H1 (cell line): ENCODE data around the gene PPIH. TPM values are rescaled to one million over a fixed set of nuclear protein-coding genes. Genes with fewer than 3 reads are reported as not detected.

Experiments used
- CTCF ChIA-PET: fragments of 300-600 bp; sonication (Branson Sonifier 250); formaldehyde crosslinking; loops from one replicate; lab custom pipeline; 2021; ENCODE audit not compliant: partially characterized antibody; lab: Charles Lee
- POLR2A ChIA-PET: fragments of 300-600 bp; sonication (Branson Sonifier 250); formaldehyde crosslinking; loops from one replicate; lab custom pipeline; 2021; ENCODE audit warnings: inconsistent platforms; ENCODE audit not compliant: partially characterized antibody; lab: Charles Lee
- DNase-seq, 2 experiments: peaks; one replicate each; pipeline versions ENCODE4 v3.0.0 to v3.0.0-alpha.2; 2010 to 2022; ENCODE audit warnings: low spot score in 2 of 2, low read depth in 1 of 2, mixed read lengths in 1 of 2
- FAIRE-seq: peaks from 2 replicates; lab custom pipeline; 2011; peaks lifted over from hg19 to GRCh38; lab: Jason Lieb, UNC
- H2AFZ ChIP-seq: 2 replicates; pipeline ENCODE4 v1.8.1; 2012; ENCODE audit warnings: low read length, inconsistent platforms
- H2AK5ac ChIP-seq: 2 replicates; pipeline ENCODE4 v1.6.1; 2013; ENCODE audit warnings: low read depth, low read length
- H2BK120ac ChIP-seq: replicated peaks from 2 replicates; pipeline ENCODE3; 2013; ENCODE audit warnings: low read depth, low read length, inconsistent platforms
- H2BK12ac ChIP-seq: 2 replicates; pipeline ENCODE4 v1.6.1; 2013; ENCODE audit warnings: low read depth, low read length
- H2BK15ac ChIP-seq: 2 replicates; pipeline ENCODE4 v1.6.1; 2013; ENCODE audit warnings: low read length
- H2BK20ac ChIP-seq: 2 replicates; pipeline ENCODE4 v1.6.1; 2013; ENCODE audit warnings: low read length
- H2BK5ac ChIP-seq: 2 replicates; pipeline ENCODE4 v1.6.1; 2013; ENCODE audit warnings: low read depth, low read length
- H3K14ac ChIP-seq: 2 replicates; pipeline ENCODE4 v1.6.1; 2013; ENCODE audit warnings: inconsistent platforms; ENCODE audit not compliant: insufficient read length
- H3K18ac ChIP-seq: 2 replicates; pipeline ENCODE4 v1.6.1; 2013; ENCODE audit warnings: low read length; ENCODE audit errors: extremely low read depth
- H3K23ac ChIP-seq: 2 replicates; pipeline ENCODE4 v1.6.1; 2013; ENCODE audit warnings: inconsistent platforms; ENCODE audit not compliant: insufficient read length
- H3K23me2 ChIP-seq: 2 replicates; pipeline ENCODE4 v1.6.1; 2013; ENCODE audit warnings: low read depth, low read length
- H3K27ac ChIP-seq: 2 replicates; pipeline ENCODE4 v1.6.1; 2011; ENCODE audit warnings: low read depth, low read length, inconsistent platforms
- H3K27me3 ChIP-seq, 4 experiments: replicated peaks in 1 of 4; 1 replicate in 1 of 4; 2 replicates in 3 of 4; pipeline versions ENCODE4 v1.6.1 to v1.8.1; 2011 to 2013; ENCODE audit warnings: low read length in 3 of 4, mild to moderate bottlenecking in 3 of 4, inconsistent platforms in 2 of 4, mixed read lengths in 2 of 4, moderate library complexity in 1 of 4; ENCODE audit not compliant: control insufficient read depth in 3 of 4, insufficient read depth in 3 of 4; ENCODE audit errors: extremely low read depth in 1 of 4
- H3K36me3 ChIP-seq, 4 experiments: 2 replicates each; pipeline versions ENCODE4 v1.6.1 to v1.8.1; 2011 to 2013; ENCODE audit warnings: mild to moderate bottlenecking in 4 of 4, low read length in 3 of 4, moderate library complexity in 2 of 4, control low read depth in 1 of 4, inconsistent platforms in 1 of 4; ENCODE audit not compliant: insufficient read depth in 4 of 4, control insufficient read depth in 2 of 4
- H3K4ac ChIP-seq: replicated peaks from 2 replicates; pipeline ENCODE3; 2013; ENCODE audit warnings: low read length, low read depth, mixed read lengths, inconsistent platforms; ENCODE audit not compliant: insufficient read length
- H3K4me1 ChIP-seq, 4 experiments: replicated peaks in 1 of 4; 1 replicate in 1 of 4; 2 replicates in 3 of 4; pipeline versions ENCODE4 v1.6.1 to v1.8.1; 2011 to 2013; ENCODE audit warnings: low read length in 3 of 4, inconsistent platforms in 2 of 4, mixed read lengths in 1 of 4; ENCODE audit not compliant: insufficient read depth in 4 of 4, control insufficient read depth in 3 of 4
- H3K4me2 ChIP-seq, 2 experiments: 2 replicates each; pipeline versions ENCODE4 v1.6.1 to v1.8.1; 2011 to 2013; ENCODE audit warnings: low read depth in 2 of 2, low read length in 2 of 2, control low read depth in 1 of 2, inconsistent platforms in 1 of 2, mild to moderate bottlenecking in 1 of 2; ENCODE audit not compliant: insufficient read depth in 1 of 2
- H3K4me3 ChIP-seq, 4 experiments: fragments of 200-600, 300-600 bp in 1 of 4; sonication (generic), shearing (Covaris generic), sonication (Bioruptor Twin) in 1 of 4; 2 replicates each; pipeline versions ENCODE4 v1.5.1 to v1.8.1; 2011 to 2016; ENCODE audit warnings: low read length in 4 of 4, low read depth in 3 of 4, control low read depth in 2 of 4, inconsistent platforms in 2 of 4, mild to moderate bottlenecking in 2 of 4, mixed read lengths in 1 of 4, moderate library complexity in 1 of 4; ENCODE audit not compliant: insufficient read depth in 2 of 4; ENCODE audit errors: extremely low read depth in 1 of 4
- H3K56ac ChIP-seq: replicated peaks from 2 replicates; pipeline ENCODE3; 2013; ENCODE audit warnings: low read depth, mild to moderate bottlenecking, mixed read lengths, low read length, inconsistent platforms; ENCODE audit not compliant: insufficient read length
- H3K79me1 ChIP-seq: 2 replicates; pipeline ENCODE4 v1.6.1; 2013; ENCODE audit warnings: low read depth, low read length, control low read depth
- H3K79me2 ChIP-seq, 2 experiments: 2 replicates each; pipeline versions ENCODE4 v1.6.1 to v1.8.1; 2012 to 2013; ENCODE audit warnings: low read length in 2 of 2, mild to moderate bottlenecking in 2 of 2, inconsistent platforms in 1 of 2; ENCODE audit not compliant: insufficient read depth in 2 of 2, control insufficient read depth in 1 of 2
- H3K9ac ChIP-seq, 4 experiments: replicated peaks in 1 of 4; 1 replicate in 1 of 4; 2 replicates in 3 of 4; pipeline versions ENCODE4 v1.6.1 to v1.8.1; 2011 to 2013; ENCODE audit warnings: low read depth in 3 of 4, low read length in 3 of 4, control low read depth in 2 of 4, mild to moderate bottlenecking in 2 of 4, moderate library complexity in 2 of 4, inconsistent platforms in 1 of 4; ENCODE audit errors: extremely low read depth in 1 of 4
- H3K9me3 ChIP-seq, 2 experiments: 2 replicates each; pipeline versions ENCODE4 v1.6.1 to v1.8.1; 2012 to 2013; ENCODE audit warnings: mild to moderate bottlenecking in 2 of 2, moderate library complexity in 2 of 2, control low read depth in 1 of 2, inconsistent platforms in 1 of 2, low read depth in 1 of 2, low read length in 1 of 2, mixed read lengths in 1 of 2; ENCODE audit not compliant: insufficient read depth in 2 of 2
- H4K20me1 ChIP-seq, 2 experiments: replicated peaks in 1 of 2; 2 replicates each; pipeline versions ENCODE3 to v1.8.1; 2011 to 2013; ENCODE audit warnings: inconsistent platforms in 2 of 2, low read length in 2 of 2, mild to moderate bottlenecking in 1 of 2; ENCODE audit not compliant: insufficient read depth in 2 of 2, control insufficient read depth in 1 of 2
- H4K5ac ChIP-seq: 2 replicates; pipeline ENCODE4 v1.6.1; 2013; ENCODE audit warnings: low read length, low read depth, mixed read lengths, inconsistent platforms; ENCODE audit not compliant: insufficient read length
- H4K8ac ChIP-seq: 2 replicates; pipeline ENCODE4 v1.8.0; 2013; ENCODE audit warnings: mild to moderate bottlenecking, moderate library complexity, low read length, inconsistent platforms; ENCODE audit not compliant: insufficient read depth; ENCODE audit errors: extremely low read depth
- H4K91ac ChIP-seq: replicated peaks from 2 replicates; pipeline ENCODE3; 2013; ENCODE audit warnings: low read length, mixed read lengths, inconsistent platforms; ENCODE audit not compliant: insufficient read length
- CREB1 ChIP-seq: IDR thresholded peaks from 2 replicates; pipeline ENCODE4 v1.6.1; 2012; ENCODE audit warnings: inconsistent platforms
- HDAC2 ChIP-seq, 2 experiments: fragments of 300-600 bp in 1 of 2; sonication (generic) in 1 of 2; IDR thresholded peaks; 2 replicates each; pipeline ENCODE4 v1.6.1; 2011 to 2012; ENCODE audit warnings: low read depth in 2 of 2, low read length in 2 of 2, mild to moderate bottlenecking in 2 of 2, moderate library complexity in 2 of 2, borderline replicate concordance in 1 of 2, inconsistent platforms in 1 of 2
- SIX5 ChIP-seq: IDR thresholded peaks from 2 replicates; pipeline ENCODE4 v1.6.1; 2011; ENCODE audit warnings: mild to moderate bottlenecking, low read depth, low read length
- YY1 ChIP-seq: IDR thresholded peaks from 2 replicates; pipeline ENCODE4 v1.6.1; 2011; ENCODE audit warnings: low read depth, mild to moderate bottlenecking, low read length
- WGBS, 2 experiments: shearing (Covaris generic) in 1 of 2; methylation state at CpG; one replicate each; pipeline versions ENCODE4 v1.1.6 to v1.1.7; 2013 to 2015; ENCODE audit warnings: low lambda C conversion rate in 2 of 2, mixed read lengths in 2 of 2, inconsistent platforms in 1 of 2, low coverage in 1 of 2, missing lambda C conversion rate in 1 of 2; ENCODE audit not compliant: insufficient replicate concordance in 2 of 2, insufficient coverage in 1 of 2, insufficient read length in 1 of 2; ENCODE audit errors: extremely low coverage in 1 of 2, missing lambda C conversion rate in 1 of 2; 5-methylcytosine and 5-hydroxymethylcytosine counted together
- polyA plus RNA-seq, 7 experiments: library from polyadenylated mRNA; depleted of rRNA in 3 of 7; stranded (reverse) in 5 of 7; unstranded in 2 of 7; fragments of >200 nt in 5 of 7; fragments of 200-250 nt in 2 of 7; gene quantifications; 1 replicate in 5 of 7; 2 replicates in 1 of 7; 4 replicates in 1 of 7; pipeline versions ENCODE4 v1.2.1 to v1.2.3, GENCODE V29; 2011 to 2013; ENCODE audit warnings: missing spikeins in 2 of 7, mixed read lengths in 2 of 7
- total RNA-seq: library from RNA; stranded (reverse); fragmentation: NEBNext Ultra II Directional; extraction: Animal tissue kit (Norgen Biotek cat#: 25700); gene quantifications from 2 replicates; pipeline ENCODE4 v1.2.1, GENCODE V29; 2021

The PPIH gene
- total and polyA plus RNA-seq, 2 of the 8 experiments (the other 6 are each of a cell fraction or from before 2014, with no cell fraction given) = 78.1 to 91.5 TPM

DNA sequence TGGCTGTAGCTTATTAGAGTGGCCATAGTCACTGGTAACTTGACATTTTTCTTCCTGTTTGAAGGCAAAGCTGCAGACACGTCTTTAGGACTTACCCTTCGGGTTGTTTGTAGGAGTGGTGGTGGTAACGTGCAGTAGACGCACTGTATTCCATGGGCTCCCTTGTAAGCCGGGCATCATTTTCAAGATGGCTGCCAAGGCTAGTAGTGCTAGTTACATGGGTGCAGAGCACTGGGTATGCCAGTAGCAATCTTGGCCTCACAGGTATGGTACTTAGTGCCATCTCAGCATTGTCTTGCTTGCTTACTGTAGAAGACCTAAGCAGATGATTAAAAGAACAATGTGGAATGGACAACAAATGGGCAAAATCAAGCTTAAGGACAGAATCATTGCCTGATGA, 25.9 kb downstream of the PPIH start:
- H3K27ac ChIP-seq = no peak overlapping the region
- peaks cover 16% of the 10 kb centered on the region for H3K23me2 ChIP-seq
- 29% methylated on average over 5 of the region's 5 CpGs; no CpG with 5 or more reads in 1 of the 2 experiments for WGBS, 2 experiments
- peak overlapping the region; percentile 84 to 99 for H3K4me2 ChIP-seq
- CTCF ChIA-PET = interaction anchor here (1.1 to 2.1 kb wide), 4 partner anchors 13 to 280 kb away, joined by 3 to 8 read pairs (median 4); no protein-coding TSS in a partner anchor
- H2BK15ac ChIP-seq = no peak overlapping the region
- no peaks in the 10 kb centered on the region; the same call in 1 of the 2 replicates for H3K79me1 ChIP-seq
- TF ChIP-seq HDAC2 (IDR thresholded peaks at IDR 0.05; ENCODE audit: borderline replicate concordance in 1 of 2, low read depth in 2 of 2, low read length in 2 of 2) (no peak), YY1 (peak; percentile 96), CREB1 (no peak), SIX5 (no peak)
- TF ChIP-seq, all 59 proteins: peak for 1
- no peaks in the 10 kb centered on the region for H3K9me3 ChIP-seq
- H2BK5ac ChIP-seq = no peak overlapping the region
- no peak overlapping the region for H4K8ac ChIP-seq
- no peak overlapping the region for H4K5ac ChIP-seq
- no peak overlapping the region for H2AFZ ChIP-seq
- no peak overlapping the region for H2BK12ac ChIP-seq
- no peak overlapping the region for H3K14ac ChIP-seq
- H2BK20ac ChIP-seq = no peak overlapping the region
- no peak overlapping the region for H3K4ac ChIP-seq
- H3K18ac ChIP-seq = no peak overlapping the region
- POLR2A ChIA-PET = interaction anchor here (0.6 to 7.3 kb wide), 14 partner anchors 7 to 197 kb away, joined by 4 to 94 read pairs (median 15); partner anchors contain the start of genes C1orf50, P3H1 and PPIH
- H3K23ac ChIP-seq = no peak overlapping the region
- no peak overlapping the region for H2AK5ac ChIP-seq
- no peak overlapping the region for H4K91ac ChIP-seq
- H3K27me3 ChIP-seq = no peaks in the 10 kb centered on the region
- peaks cover 2 to 11% (median 4%) of the 10 kb centered on the region in 4 experiments; a peak in 6 of 7 replicates for H3K4me1 ChIP-seq
- peaks cover 0 to 42% (median 11%) of the 10 kb centered on the region in 4 experiments; a peak in 6 of 8 replicates for H3K36me3 ChIP-seq
- DNase-seq (no peak), FAIRE-seq (no peak)
- H3K56ac ChIP-seq = no peak overlapping the region
- H3K79me2 ChIP-seq = peaks cover 61 to 83% of the 10 kb centered on the region in 2 experiments
- peaks cover 38 to 48% of the 10 kb centered on the region in 2 experiments for H4K20me1 ChIP-seq
- H3K4me3 ChIP-seq = peak overlapping the region; percentile 83 to 99 (median 88); a peak in 7 of 8 replicates
- H3K9ac ChIP-seq = peak overlapping the region in 3 of 4 experiments; percentile 8 to 51 (median 9); a peak in 4 of 7 replicates
- H2BK120ac ChIP-seq = no peak overlapping the region
